ENCODE measurements around the gene PRUNE1.

PRUNE1 gene

DNA sequence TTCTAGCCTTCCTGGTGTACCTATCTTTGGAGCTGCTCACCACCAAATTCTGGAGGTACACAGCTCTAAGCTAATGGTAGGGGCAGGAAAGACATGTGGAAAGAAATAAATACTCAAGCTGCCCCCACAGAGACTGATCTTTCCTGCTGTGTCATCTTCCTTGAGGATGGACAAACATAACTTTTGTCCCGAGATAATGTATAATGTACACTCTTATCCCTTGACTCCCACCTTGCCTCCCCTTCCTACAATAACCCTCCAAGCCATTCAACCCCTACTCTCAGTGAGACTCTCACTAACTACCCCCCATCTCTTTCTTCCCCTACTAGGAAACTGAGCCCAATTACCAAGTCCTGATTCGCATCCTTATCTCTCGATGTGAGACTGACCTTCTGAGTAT is 14.0 kb upstream of the PRUNE1 start:
- DNase-seq (ENCODE audit: extremely low read depth, insufficient read length) = no peak
- Histone ChIP-seq H3K36me3 (ENCODE audit: control insufficient read depth, insufficient read depth, low read length) (no peaks in the 10 kb centered on the region; the same call in 1 of the 2 replicates), H3K4me3 (replicated peaks; ENCODE audit: low read depth, low read length) (no peak overlapping the region), H3K27me3 (replicated peaks; ENCODE audit: control insufficient read depth, insufficient read depth, low read length) (no peaks in the 10 kb centered on the region)
- TF ChIP-seq, protein P1, sequence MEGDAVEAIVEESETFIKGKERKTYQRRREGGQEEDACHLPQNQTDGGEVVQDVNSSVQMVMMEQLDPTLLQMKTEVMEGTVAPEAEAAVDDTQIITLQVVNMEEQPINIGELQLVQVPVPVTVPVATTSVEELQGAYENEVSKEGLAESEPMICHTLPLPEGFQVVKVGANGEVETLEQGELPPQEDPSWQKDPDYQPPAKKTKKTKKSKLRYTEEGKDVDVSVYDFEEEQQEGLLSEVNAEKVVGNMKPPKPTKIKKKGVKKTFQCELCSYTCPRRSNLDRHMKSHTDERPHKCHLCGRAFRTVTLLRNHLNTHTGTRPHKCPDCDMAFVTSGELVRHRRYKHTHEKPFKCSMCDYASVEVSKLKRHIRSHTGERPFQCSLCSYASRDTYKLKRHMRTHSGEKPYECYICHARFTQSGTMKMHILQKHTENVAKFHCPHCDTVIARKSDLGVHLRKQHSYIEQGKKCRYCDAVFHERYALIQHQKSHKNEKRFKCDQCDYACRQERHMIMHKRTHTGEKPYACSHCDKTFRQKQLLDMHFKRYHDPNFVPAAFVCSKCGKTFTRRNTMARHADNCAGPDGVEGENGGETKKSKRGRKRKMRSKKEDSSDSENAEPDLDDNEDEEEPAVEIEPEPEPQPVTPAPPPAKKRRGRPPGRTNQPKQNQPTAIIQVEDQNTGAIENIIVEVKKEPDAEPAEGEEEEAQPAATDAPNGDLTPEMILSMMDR (IDR thresholded peaks at IDR 0.05; ENCODE audit: insufficient read depth, low read length, poor library complexity, severe bottlenecking) = no peak

DNA sequence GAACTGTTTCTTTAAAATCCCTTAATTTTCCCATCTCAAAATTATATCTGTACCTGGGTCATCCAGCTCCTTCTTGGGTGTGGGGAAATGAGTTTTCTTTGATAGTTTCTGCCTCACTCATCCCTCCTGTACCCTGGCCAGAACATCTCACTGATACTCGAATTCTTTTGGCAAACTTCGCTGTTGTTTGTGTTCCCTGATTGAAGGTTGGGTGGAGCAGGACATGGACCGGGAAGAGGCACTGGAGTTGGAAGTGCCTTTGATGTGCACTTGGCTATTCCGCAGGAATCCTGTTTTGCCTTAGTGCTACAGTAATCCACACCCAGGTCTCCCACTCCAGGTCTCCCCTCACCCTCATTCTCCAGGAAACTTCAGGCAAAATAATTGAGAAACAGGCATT is 12.8 kb upstream of the PRUNE1 start:
- DNase-seq (ENCODE audit: extremely low read depth, insufficient read length) = no peak
- no peaks in the 10 kb centered on the region for H3K27me3 ChIP-seq (replicated peaks; ENCODE audit: control insufficient read depth, insufficient read depth, low read length)
- H3K4me3 ChIP-seq (replicated peaks; ENCODE audit: low read depth, low read length) = no peak overlapping the region
- H3K36me3 ChIP-seq (ENCODE audit: control insufficient read depth, insufficient read depth, low read length) = no peaks in the 10 kb centered on the region; the same call in 1 of the 2 replicates
- TF ChIP-seq, protein P1 (IDR thresholded peaks at IDR 0.05; ENCODE audit: insufficient read depth, low read length, poor library complexity, severe bottlenecking) = no peak

DNA sequence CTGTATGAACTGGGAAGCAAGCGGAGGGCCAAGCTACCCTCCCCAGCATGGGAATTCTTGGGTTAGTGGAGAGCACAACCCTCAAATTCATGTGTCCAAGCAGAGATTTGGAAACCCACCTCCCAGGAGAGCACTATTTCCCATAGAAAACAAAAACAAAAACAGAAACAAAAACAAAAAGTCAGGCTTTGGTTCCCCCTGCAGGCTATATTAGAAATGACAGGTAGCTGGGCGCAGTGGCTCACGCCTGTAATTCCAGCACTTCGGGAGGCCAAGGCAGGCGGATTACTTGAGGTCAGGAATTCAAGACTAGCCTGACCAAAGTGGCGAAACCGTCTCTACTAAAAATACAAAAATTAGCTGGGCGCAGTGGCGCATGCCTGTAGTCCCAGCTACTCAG is 12.4 kb upstream of the PRUNE1 start:
- Histone ChIP-seq H3K4me3 (replicated peaks; ENCODE audit: low read depth, low read length) (no peak overlapping the region), H3K27me3 (replicated peaks; ENCODE audit: control insufficient read depth, insufficient read depth, low read length) (no peaks in the 10 kb centered on the region), H3K36me3 (ENCODE audit: control insufficient read depth, insufficient read depth, low read length) (no peaks in the 10 kb centered on the region; the same call in 1 of the 2 replicates)
- TF ChIP-seq, protein P1 (IDR thresholded peaks at IDR 0.05; ENCODE audit: insufficient read depth, low read length, poor library complexity, severe bottlenecking) = peak; percentile 57
- DNase-seq (ENCODE audit: extremely low read depth, insufficient read length) = no peak

DNA sequence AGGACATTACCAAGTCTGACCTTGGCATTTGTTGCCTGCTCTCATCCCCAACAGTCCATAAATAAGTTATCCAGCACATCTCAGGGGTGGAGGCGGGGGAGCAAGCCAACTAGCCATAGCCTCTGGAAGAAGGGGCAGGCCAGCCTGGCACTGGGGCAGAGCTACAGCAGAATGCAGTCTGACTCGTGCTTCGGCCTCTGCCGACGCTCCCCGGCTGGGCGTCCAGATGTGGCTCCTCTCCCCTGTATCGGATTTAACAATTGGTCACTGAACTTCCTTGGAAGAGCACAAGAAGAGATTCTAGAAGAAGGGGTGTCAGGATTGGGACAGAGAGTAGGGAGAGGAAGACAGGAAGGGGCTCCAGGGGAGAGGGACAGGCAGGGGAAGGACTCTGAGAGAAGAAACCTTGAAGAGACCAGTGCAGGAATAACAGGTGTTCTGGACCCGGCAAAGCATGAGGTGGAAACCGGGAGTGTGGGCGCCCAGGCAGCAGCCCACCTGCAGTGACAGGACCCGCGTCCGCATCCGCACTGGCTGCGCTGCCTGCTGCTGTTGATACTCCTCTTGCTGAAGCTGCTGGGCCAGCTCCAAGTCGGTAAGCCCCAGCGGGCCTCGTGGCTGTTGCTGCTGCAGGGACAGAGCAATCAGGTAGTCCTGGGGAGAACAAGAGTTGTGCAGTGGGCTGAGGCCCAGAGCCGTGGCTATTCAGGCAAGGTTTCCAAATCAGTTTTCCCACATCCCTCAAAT is 10.9 kb upstream of the PRUNE1 start:
- TF ChIP-seq, protein P1 (IDR thresholded peaks at IDR 0.05; ENCODE audit: insufficient read depth, low read length, poor library complexity, severe bottlenecking) = no peak
- Histone ChIP-seq H3K27me3 (replicated peaks; ENCODE audit: control insufficient read depth, insufficient read depth, low read length) (no peaks in the 10 kb centered on the region), H3K4me3 (replicated peaks; ENCODE audit: low read depth, low read length) (no peak overlapping the region), H3K36me3 (ENCODE audit: control insufficient read depth, insufficient read depth, low read length) (no peaks in the 10 kb centered on the region; the same call in 1 of the 2 replicates)
- DNase-seq (ENCODE audit: extremely low read depth, insufficient read length) = no peak

DNA sequence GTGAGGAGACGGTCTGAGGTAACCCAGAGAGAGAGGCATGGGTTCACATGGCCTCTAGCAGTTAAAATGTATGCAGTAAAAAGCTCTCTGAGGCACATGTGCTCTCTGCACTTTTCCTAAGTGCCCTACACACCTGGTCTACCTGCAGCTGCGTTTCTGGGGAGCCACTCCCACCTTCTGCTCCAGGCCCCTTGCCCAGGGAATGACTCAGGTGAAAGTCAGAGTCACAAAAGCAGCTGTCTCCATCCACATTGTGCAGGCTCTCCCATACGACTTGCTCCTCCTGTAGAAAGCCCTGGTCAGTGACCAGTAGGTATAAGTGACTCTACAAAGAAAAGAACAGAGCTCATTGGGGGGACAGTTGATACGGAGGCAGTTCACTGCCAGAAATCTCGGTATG is 10.3 kb upstream of the PRUNE1 start:
- TF ChIP-seq, protein P1 (IDR thresholded peaks at IDR 0.05; ENCODE audit: insufficient read depth, low read length, poor library complexity, severe bottlenecking) = no peak
- no peaks in the 10 kb centered on the region for H3K27me3 ChIP-seq (replicated peaks; ENCODE audit: control insufficient read depth, insufficient read depth, low read length)
- H3K36me3 ChIP-seq (ENCODE audit: control insufficient read depth, insufficient read depth, low read length) = no peaks in the 10 kb centered on the region; the same call in 1 of the 2 replicates
- DNase-seq (ENCODE audit: extremely low read depth, insufficient read length) = no peak
- H3K4me3 ChIP-seq (replicated peaks; ENCODE audit: low read depth, low read length) = no peak overlapping the region
